Measurements from ENCODE around the gene DNAJC27.

GRCh38 chr2:25014631-25015030, 42.9 kb upstream of the DNAJC27 start:
- no peak for TF ChIP-seq CTCF (IDR thresholded peaks at IDR 0.05)
- TF ChIP-seq EZH2 (IDR thresholded peaks at IDR 0.05; ENCODE audit: borderline replicate concordance, insufficient read depth, low read depth, low read length, poor library complexity, severe bottlenecking), result no peak

All from B cell (primary cell).